ENCODE measurements around the gene TXNDC15. TPM values are rescaled to one million over a fixed set of nuclear protein-coding genes. Genes with fewer than 3 reads are reported as not detected.

Gene TXNDC15
- total and polyA plus RNA-seq, 2 of the 13 experiments (the other 11 are each of a cell fraction or from before 2014, with no cell fraction given), result 22.2 to 49.9 TPM

DNA sequence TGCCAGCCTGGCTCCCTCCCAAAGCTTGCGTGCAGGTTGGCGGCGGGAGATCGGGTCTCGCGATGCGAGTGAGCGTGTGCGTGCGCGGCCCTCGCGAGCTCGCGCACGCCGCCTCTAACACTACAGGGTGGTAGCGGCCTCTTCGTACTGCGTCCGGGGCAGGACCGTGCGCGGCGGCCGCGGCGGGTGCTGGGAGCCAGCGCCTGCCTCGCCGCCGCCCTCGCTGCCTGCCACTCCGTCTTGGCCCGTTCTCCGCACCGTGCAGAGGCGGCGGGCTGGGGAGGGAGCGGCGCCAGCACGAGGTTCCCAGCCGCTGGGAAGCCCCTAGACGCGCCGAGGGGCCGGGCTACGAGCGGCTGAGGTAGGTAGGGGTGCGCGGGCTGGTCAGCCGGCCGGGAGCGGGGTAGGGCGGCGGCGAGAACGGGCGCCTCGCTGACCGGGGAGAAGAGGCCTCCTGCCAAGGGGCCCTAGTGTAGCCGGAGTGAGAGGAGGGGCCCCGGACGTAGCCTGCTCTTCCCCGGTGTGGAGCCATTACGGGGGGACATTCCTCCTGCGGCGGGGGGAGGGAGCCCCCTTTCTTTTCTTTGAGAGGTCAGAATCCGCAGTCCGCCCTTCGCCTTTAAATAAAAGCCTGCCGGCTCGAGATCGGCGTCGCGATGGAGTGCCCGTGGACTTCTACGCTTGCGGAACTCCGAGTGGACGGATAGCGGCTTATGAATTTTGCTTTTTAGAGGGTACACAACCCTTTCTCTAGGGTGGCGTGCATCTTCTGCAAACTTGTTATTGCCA, 28.1 kb upstream of the TXNDC15 start, which contains the start of gene C5orf24 (continued):
- TF ChIP-seq ZNF775 (CRISPR knock-in tag; IDR thresholded peaks at IDR 0.05; ENCODE audit: borderline replicate concordance) (no peak), PHF8 (CRISPR knock-in tag; IDR thresholded peaks at IDR 0.05) (peak; percentile 90), ZNF75D (CRISPR knock-in tag; IDR thresholded peaks at IDR 0.05; ENCODE audit: borderline replicate concordance) (0 out of 2 replicates have a peak, but pooled peaks have one; percentile 30), NR2F6 (IDR thresholded peaks at IDR 0.05) (no peak), NR2F6 (CRISPR knock-in tag; IDR thresholded peaks at IDR 0.05) (no peak), TGIF2 (CRISPR knock-in tag; IDR thresholded peaks at IDR 0.05) (no peak), RAD51 (IDR thresholded peaks at IDR 0.05; ENCODE audit: borderline replicate concordance) (no peak), ELF4 (CRISPR knock-in tag; IDR thresholded peaks at IDR 0.05; ENCODE audit: borderline replicate concordance) (no peak), KDM2A (CRISPR knock-in tag; IDR thresholded peaks at IDR 0.05; ENCODE audit: borderline replicate concordance, low read depth) (peak; percentile 96), ZMYM2 (CRISPR knock-in tag; IDR thresholded peaks at IDR 0.05) (0 out of 2 replicates have a peak, but pooled peaks have one; percentile 59), ZNF549 (CRISPR knock-in tag; IDR thresholded peaks at IDR 0.05) (0 out of 2 replicates have a peak, but pooled peaks have one; percentile 15), ZSCAN22 (CRISPR knock-in tag; IDR thresholded peaks at IDR 0.05) (no peak; the same call in 1 of the 2 replicates), DMAP1 (CRISPR knock-in tag; IDR thresholded peaks at IDR 0.05) (no peak; the same call in 1 of the 2 replicates), ZNF180 (CRISPR knock-in tag; IDR thresholded peaks at IDR 0.05; ENCODE audit: borderline replicate concordance, low read depth) (no peak), ZNF747 (CRISPR knock-in tag; IDR thresholded peaks at IDR 0.05; ENCODE audit: borderline replicate concordance) (0 out of 2 replicates have a peak, but pooled peaks have one; percentile 8), ZFYVE20 (CRISPR knock-in tag; IDR thresholded peaks at IDR 0.05; ENCODE audit: borderline replicate concordance, low read depth) (peak; percentile 82; the same call in 1 of the 2 replicates)
- TF ChIP-seq, protein P1, sequence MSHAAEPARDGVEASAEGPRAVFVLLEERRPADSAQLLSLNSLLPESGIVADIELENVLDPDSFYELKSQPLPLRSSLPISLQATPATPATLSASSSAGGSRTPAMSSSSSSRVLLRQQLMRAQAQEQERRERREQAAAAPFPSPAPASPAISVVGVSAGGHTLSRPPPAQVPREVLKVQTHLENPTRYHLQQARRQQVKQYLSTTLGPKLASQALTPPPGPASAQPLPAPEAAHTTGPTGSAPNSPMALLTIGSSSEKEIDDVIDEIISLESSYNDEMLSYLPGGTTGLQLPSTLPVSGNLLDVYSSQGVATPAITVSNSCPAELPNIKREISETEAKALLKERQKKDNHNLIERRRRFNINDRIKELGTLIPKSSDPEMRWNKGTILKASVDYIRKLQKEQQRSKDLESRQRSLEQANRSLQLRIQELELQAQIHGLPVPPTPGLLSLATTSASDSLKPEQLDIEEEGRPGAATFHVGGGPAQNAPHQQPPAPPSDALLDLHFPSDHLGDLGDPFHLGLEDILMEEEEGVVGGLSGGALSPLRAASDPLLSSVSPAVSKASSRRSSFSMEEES (CRISPR knock-in tag; IDR thresholded peaks at IDR 0.05), result no peak; the same call in 1 of the 2 replicates
- TF ChIP-seq, protein P2, sequence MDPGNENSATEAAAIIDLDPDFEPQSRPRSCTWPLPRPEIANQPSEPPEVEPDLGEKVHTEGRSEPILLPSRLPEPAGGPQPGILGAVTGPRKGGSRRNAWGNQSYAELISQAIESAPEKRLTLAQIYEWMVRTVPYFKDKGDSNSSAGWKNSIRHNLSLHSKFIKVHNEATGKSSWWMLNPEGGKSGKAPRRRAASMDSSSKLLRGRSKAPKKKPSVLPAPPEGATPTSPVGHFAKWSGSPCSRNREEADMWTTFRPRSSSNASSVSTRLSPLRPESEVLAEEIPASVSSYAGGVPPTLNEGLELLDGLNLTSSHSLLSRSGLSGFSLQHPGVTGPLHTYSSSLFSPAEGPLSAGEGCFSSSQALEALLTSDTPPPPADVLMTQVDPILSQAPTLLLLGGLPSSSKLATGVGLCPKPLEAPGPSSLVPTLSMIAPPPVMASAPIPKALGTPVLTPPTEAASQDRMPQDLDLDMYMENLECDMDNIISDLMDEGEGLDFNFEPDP (CRISPR knock-in tag; conservative IDR thresholded peaks at IDR 0.05), result 0 out of 2 replicates have a peak, but pooled peaks have one; percentile 87
- TF ChIP-seq, protein P3, sequence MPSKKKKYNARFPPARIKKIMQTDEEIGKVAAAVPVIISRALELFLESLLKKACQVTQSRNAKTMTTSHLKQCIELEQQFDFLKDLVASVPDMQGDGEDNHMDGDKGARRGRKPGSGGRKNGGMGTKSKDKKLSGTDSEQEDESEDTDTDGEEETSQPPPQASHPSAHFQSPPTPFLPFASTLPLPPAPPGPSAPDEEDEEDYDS (CRISPR knock-in tag; IDR thresholded peaks at IDR 0.05), result peak; percentile 85

Measured in HepG2 (cell line).